Immature natural killer cell (primary cell): ENCODE measurements around the gene GOLM1. TPM values are rescaled to one million over a fixed set of nuclear protein-coding genes. Genes with fewer than 3 reads are reported as not detected.
A peak's percentile ranks its signal among the peaks of the same experiment; 100 is the strongest.

Experiments used
- DNase-seq, 3 donors: peaks; one replicate each; pipeline ENCODE4 v3.0.0; 2022; ENCODE audit warnings: mixed read lengths in 1 of 3
- H3K27ac Mint-ChIP-seq, 6 donors: one replicate each; pipeline ENCODE4 v1.8.0; 2020; ENCODE audit warnings: mixed read lengths in 6 of 6, mild to moderate bottlenecking in 5 of 6, inconsistent platforms in 4 of 6, moderate library complexity in 3 of 6
- H3K27me3 Mint-ChIP-seq, 3 donors: one replicate each; pipeline ENCODE4 v1.8.0; 2020 to 2021; ENCODE audit warnings: low read depth in 3 of 3, mild to moderate bottlenecking in 3 of 3, mixed read lengths in 3 of 3, moderate library complexity in 3 of 3, inconsistent platforms in 1 of 3
- H3K36me3 Mint-ChIP-seq, 3 donors: one replicate each; pipeline ENCODE4 v1.8.0; 2020; ENCODE audit warnings: mixed read lengths in 3 of 3, inconsistent platforms in 2 of 3, mild to moderate bottlenecking in 2 of 3
- H3K4me1 Mint-ChIP-seq, 2 donors: one replicate each; pipeline ENCODE4 v1.8.0; 2020; ENCODE audit warnings: inconsistent platforms in 2 of 2, mild to moderate bottlenecking in 2 of 2, mixed read lengths in 2 of 2, moderate library complexity in 1 of 2
- H3K4me3 Mint-ChIP-seq, 5 donors: one replicate each; pipeline ENCODE4 v1.8.0; 2020; ENCODE audit warnings: mild to moderate bottlenecking in 5 of 5, mixed read lengths in 5 of 5, inconsistent platforms in 3 of 5, moderate library complexity in 3 of 5
- H3K9me3 Mint-ChIP-seq, 6 donors: one replicate each; pipeline ENCODE4 v1.8.0; 2020; ENCODE audit warnings: mild to moderate bottlenecking in 6 of 6, mixed read lengths in 6 of 6, inconsistent platforms in 4 of 6, moderate library complexity in 3 of 6
- polyA plus RNA-seq, 3 donors: library from polyadenylated mRNA; unstranded; fragments of 300-500 nt; fragmentation: Illumina TruSeq; gene quantifications; one replicate each; pipeline ENCODE4 v1.2.3, GENCODE V29; 2021

The GOLM1 gene
- polyA plus RNA-seq, 3 donors from 2014 or later = 16.3 to 33.8 (median 17.6) TPM

- Mint-ChIP-seq H3K27me3 (peaks cover 0 to 2% (median 1%) of the 10 kb centered on the region in 3 donors), H3K4me1 (peaks cover 0 to 3% of the 10 kb centered on the region in 2 donors), H3K4me3 (no peak overlapping the region), H3K36me3 (peaks cover 0 to 21% (median 0%) of the 10 kb centered on the region in 3 donors), H3K27ac (no peak overlapping the region), H3K9me3 (peaks cover 0 to 2% (median 0%) of the 10 kb centered on the region in 6 donors)
- no peak for DNase-seq
Measured at GRCh38 chr9:86047361-86047760, 52.0 kb downstream of the GOLM1 start.

- Mint-ChIP-seq H3K9me3 (no peaks in the 10 kb centered on the region), H3K4me3 (no peak overlapping the region), H3K4me1 (peaks cover 0 to 2% of the 10 kb centered on the region in 2 donors), H3K27ac (no peak overlapping the region), H3K36me3 (peaks cover 0 to 18% (median 0%) of the 10 kb centered on the region in 3 donors), H3K27me3 (peaks cover 0 to 2% (median 1%) of the 10 kb centered on the region in 3 donors)
- no peak for DNase-seq
Measured at GRCh38 chr9:86046930-86047341, 52.4 kb downstream of the GOLM1 start.

- Mint-ChIP-seq H3K4me3 (no peak overlapping the region), H3K36me3 (peaks cover 0 to 18% (median 0%) of the 10 kb centered on the region in 3 donors), H3K27me3 (peaks cover 0 to 2% (median 1%) of the 10 kb centered on the region in 3 donors), H3K9me3 (no peaks in the 10 kb centered on the region), H3K4me1 (peaks cover 0 to 2% of the 10 kb centered on the region in 2 donors), H3K27ac (no peak overlapping the region)
- DNase-seq = no peak
Measured at GRCh38 chr9:86046071-86046636, 53.2 kb downstream of the GOLM1 start.

- H3K36me3 Mint-ChIP-seq = peaks cover 0 to 18% (median 0%) of the 10 kb centered on the region in 3 donors
- H3K4me3 Mint-ChIP-seq = no peak overlapping the region
- peaks cover 0 to 2% (median 1%) of the 10 kb centered on the region in 3 donors for H3K27me3 Mint-ChIP-seq
- no peak overlapping the region for H3K27ac Mint-ChIP-seq
- no peaks in the 10 kb centered on the region for H3K4me1 Mint-ChIP-seq
- DNase-seq = no peak
- H3K9me3 Mint-ChIP-seq = no peaks in the 10 kb centered on the region
Measured at GRCh38 chr9:86045654-86046053, 53.7 kb downstream of the GOLM1 start.

- DNase-seq = no peak
- Mint-ChIP-seq H3K27ac (no peak overlapping the region), H3K4me3 (no peak overlapping the region), H3K9me3 (no peaks in the 10 kb centered on the region), H3K27me3 (peaks cover 0 to 2% (median 1%) of the 10 kb centered on the region in 3 donors), H3K4me1 (no peaks in the 10 kb centered on the region), H3K36me3 (peaks cover 0 to 19% (median 0%) of the 10 kb centered on the region in 3 donors)
Measured at GRCh38 chr9:86043999-86044398, 55.4 kb downstream of the GOLM1 start.

- H3K4me1 Mint-ChIP-seq = no peaks in the 10 kb centered on the region
- H3K27me3 Mint-ChIP-seq = peaks cover 0 to 2% (median 1%) of the 10 kb centered on the region in 3 donors
- H3K27ac Mint-ChIP-seq = peak overlapping the region in 1 of 6 donors; percentile 19
- peaks cover 0 to 16% (median 0%) of the 10 kb centered on the region in 3 donors for H3K36me3 Mint-ChIP-seq
- no peak overlapping the region for H3K4me3 Mint-ChIP-seq
- no peaks in the 10 kb centered on the region for H3K9me3 Mint-ChIP-seq
- no peak for DNase-seq
Measured at GRCh38 chr9:86043586-86043985, 55.8 kb downstream of the GOLM1 start.

GRCh38 chr9:86042199-86042978, 57.0 kb downstream of the GOLM1 start:
- Mint-ChIP-seq H3K36me3 (peaks cover 2 to 13% (median 3%) of the 10 kb centered on the region in 3 donors), H3K27ac (no peak overlapping the region), H3K4me1 (no peaks in the 10 kb centered on the region), H3K27me3 (peaks cover 0 to 2% (median 0%) of the 10 kb centered on the region in 3 donors), H3K9me3 (no peaks in the 10 kb centered on the region), H3K4me3 (no peak overlapping the region)
- no peak for DNase-seq

- no peak for DNase-seq
- no peak overlapping the region for H3K27ac Mint-ChIP-seq
- H3K36me3 Mint-ChIP-seq = peaks cover 2 to 13% (median 7%) of the 10 kb centered on the region in 3 donors
- no peak overlapping the region for H3K4me3 Mint-ChIP-seq
- H3K4me1 Mint-ChIP-seq = no peaks in the 10 kb centered on the region
- peaks cover 0 to 2% (median 0%) of the 10 kb centered on the region in 3 donors for H3K27me3 Mint-ChIP-seq
- no peaks in the 10 kb centered on the region for H3K9me3 Mint-ChIP-seq
Measured at GRCh38 chr9:86041311-86041741, 58.0 kb downstream of the GOLM1 start.

- Mint-ChIP-seq H3K27me3 (peaks cover 0 to 2% (median 0%) of the 10 kb centered on the region in 3 donors), H3K27ac (no peak overlapping the region), H3K4me3 (no peak overlapping the region)
Measured at GRCh38 chr9:86040861-86041155, 58.5 kb downstream of the GOLM1 start.

GRCh38 chr9:86039991-86040860, 59.1 kb downstream of the GOLM1 start:
- Mint-ChIP-seq H3K27me3 (peaks cover 0 to 2% (median 0%) of the 10 kb centered on the region in 3 donors), H3K27ac (peak overlapping the region in 1 of 6 donors; percentile 30), H3K4me1 (no peaks in the 10 kb centered on the region), H3K9me3 (no peaks in the 10 kb centered on the region), H3K4me3 (no peak overlapping the region), H3K36me3 (peaks cover 2 to 9% (median 7%) of the 10 kb centered on the region in 3 donors)
- DNase-seq = no peak

More at GRCh38 chr9:86040861-86041155, 58.5 kb downstream of the GOLM1 start:
- peaks cover 2 to 11% (median 7%) of the 10 kb centered on the region in 3 donors for H3K36me3 Mint-ChIP-seq
- no peak for DNase-seq
- no peaks in the 10 kb centered on the region for H3K4me1 Mint-ChIP-seq
- H3K9me3 Mint-ChIP-seq = no peaks in the 10 kb centered on the region

- H3K27me3 Mint-ChIP-seq = no peaks in the 10 kb centered on the region
- no peak overlapping the region for H3K4me3 Mint-ChIP-seq
- H3K4me1 Mint-ChIP-seq = no peaks in the 10 kb centered on the region
- no peak overlapping the region for H3K27ac Mint-ChIP-seq
- peaks cover 12 to 22% (median 22%) of the 10 kb centered on the region in 3 donors for H3K36me3 Mint-ChIP-seq
- DNase-seq = no peak
- no peaks in the 10 kb centered on the region for H3K9me3 Mint-ChIP-seq
Measured at GRCh38 chr9:86036555-86036954, 62.8 kb downstream of the GOLM1 start.

GRCh38 chr9:86035827-86036440, 63.4 kb downstream of the GOLM1 start:
- H3K9me3 Mint-ChIP-seq = no peaks in the 10 kb centered on the region
- H3K27me3 Mint-ChIP-seq = peaks cover 0 to under 1% (median 0%) of the 10 kb centered on the region in 3 donors
- H3K4me1 Mint-ChIP-seq = no peaks in the 10 kb centered on the region

More at GRCh38 chr9:86035827-86036440, 63.4 kb downstream of the GOLM1 start:
- DNase-seq = no peak
- H3K4me3 Mint-ChIP-seq = no peak overlapping the region
- no peak overlapping the region for H3K27ac Mint-ChIP-seq
- peaks cover 12 to 22% (median 22%) of the 10 kb centered on the region in 3 donors for H3K36me3 Mint-ChIP-seq
